ENCODE data around the gene L1CAM. TPM values are rescaled to one million over a fixed set of nuclear protein-coding genes. Genes with fewer than 3 reads are reported as not detected.

L1CAM gene
- total RNA-seq, 4 donors from 2014 or later: 3.0 to 12.9 (median 8.4) TPM

DNA sequence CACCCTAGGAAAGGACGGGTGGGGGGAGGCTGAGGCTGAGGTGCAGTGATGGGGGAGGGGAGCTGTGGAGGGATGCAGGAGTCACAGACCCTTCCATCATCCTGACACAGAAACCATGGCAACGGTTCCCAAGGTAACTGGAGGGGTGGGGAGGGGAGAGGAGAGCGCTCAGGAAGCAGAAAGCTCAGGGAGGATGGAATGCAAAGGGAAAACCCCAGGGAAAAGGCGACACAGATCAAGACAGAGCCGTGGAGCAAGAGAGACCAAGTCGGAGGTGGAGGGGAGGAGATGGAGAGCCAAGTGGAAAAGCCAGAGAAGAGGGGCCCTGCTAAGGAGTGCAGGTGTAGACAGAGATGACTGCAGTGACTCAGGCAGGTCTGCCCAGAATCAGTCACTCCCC, 14.5 kb downstream of the L1CAM start:
- no peak for TF ChIP-seq POLR2A (IDR thresholded peaks at IDR 0.05)
- TF ChIP-seq CTCF (IDR thresholded peaks at IDR 0.05): no peak
- 38 to 46% methylated on average over 6 of the region's 6 CpGs for WGBS, 2 donors
- intact Hi-C loops (cut with DNase I; ENCODE audit: low total_unique reads): no loop called here

GRCh38 chrX:153870791-153871360, 15.1 kb downstream of the L1CAM start:
- intact Hi-C loops (cut with DNase I; ENCODE audit: low total_unique reads): no loop called here
- TF ChIP-seq POLR2A (IDR thresholded peaks at IDR 0.05) (no peak), CTCF (IDR thresholded peaks at IDR 0.05) (no peak)
- WGBS, 2 donors: 56 to 67% methylated on average over 11 to 21 of the region's 21 CpGs
- no peak for DNase-seq (ENCODE audit: low spot score in 2 of 2)
- H3K4me3 ChIP-seq (ENCODE audit: low read depth, poor library complexity, severe bottlenecking): no peak overlapping the region

More for the DNA sequence above, 14.5 kb downstream of the L1CAM start:
- H3K4me3 ChIP-seq (ENCODE audit: low read depth, poor library complexity, severe bottlenecking): no peak overlapping the region
- DNase-seq (ENCODE audit: low spot score in 2 of 2): no peak

GRCh38 chrX:153870288-153870690, 15.7 kb downstream of the L1CAM start:
- WGBS, 2 donors: 90% methylated on average over 2 to 10 of the region's 11 CpGs
- DNase-seq (ENCODE audit: low spot score in 2 of 2): no peak
- intact Hi-C loops (cut with DNase I; ENCODE audit: low total_unique reads): no loop called here
- TF ChIP-seq CTCF (IDR thresholded peaks at IDR 0.05): no peak
- no peak for TF ChIP-seq POLR2A (IDR thresholded peaks at IDR 0.05)
- no peak overlapping the region for H3K4me3 ChIP-seq (ENCODE audit: low read depth, poor library complexity, severe bottlenecking)

DNA sequence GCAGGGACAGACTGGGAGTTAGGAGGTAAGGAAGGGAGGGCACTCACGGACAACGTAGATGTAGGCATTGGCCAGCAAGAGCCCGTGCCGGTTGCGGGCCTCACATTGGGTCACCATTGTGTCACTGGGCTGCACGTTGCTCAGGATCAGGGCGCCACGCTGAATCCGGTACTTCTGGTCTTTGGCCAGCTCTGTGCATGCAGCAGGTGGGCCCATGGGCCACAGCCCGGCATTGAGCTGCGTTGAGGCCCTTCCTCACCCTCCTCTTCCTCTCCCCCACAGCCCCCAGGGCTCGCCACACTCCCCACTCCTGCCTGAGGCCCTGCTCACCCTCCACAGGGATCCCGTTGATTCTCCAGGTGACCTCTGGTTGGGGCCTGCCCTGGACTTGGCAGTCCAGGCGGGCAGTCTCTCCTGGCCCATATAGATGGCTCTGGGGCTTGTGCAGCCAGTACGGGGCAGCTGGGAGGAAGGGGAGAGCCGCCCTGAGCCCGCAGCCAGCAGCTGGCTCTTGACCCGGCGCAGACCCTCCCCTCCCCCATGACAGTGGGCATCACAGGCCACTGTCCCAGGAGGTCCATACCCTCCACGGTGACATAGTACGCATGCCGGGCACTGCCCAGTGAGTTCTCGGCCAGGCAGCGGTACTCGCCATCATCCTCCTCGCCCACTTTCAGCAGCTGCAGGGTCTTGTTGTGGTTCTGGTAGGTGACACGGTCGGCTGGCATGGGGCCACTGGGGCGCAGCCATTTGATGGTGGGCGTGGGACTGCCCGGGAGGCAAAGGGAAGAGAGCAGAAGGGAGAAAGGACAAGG, 16.3 kb downstream of the L1CAM start:
- no peak overlapping the region for H3K4me3 ChIP-seq (ENCODE audit: low read depth, poor library complexity, severe bottlenecking)
- TF ChIP-seq CTCF (IDR thresholded peaks at IDR 0.05) (no peak), POLR2A (IDR thresholded peaks at IDR 0.05) (no peak)
- 88 to 93% methylated on average over 10 to 26 of the region's 31 CpGs for WGBS, 2 donors
- intact Hi-C loops (cut with DNase I; ENCODE audit: low total_unique reads): no loop called here
- no peak for DNase-seq (ENCODE audit: low spot score in 2 of 2)

DNA sequence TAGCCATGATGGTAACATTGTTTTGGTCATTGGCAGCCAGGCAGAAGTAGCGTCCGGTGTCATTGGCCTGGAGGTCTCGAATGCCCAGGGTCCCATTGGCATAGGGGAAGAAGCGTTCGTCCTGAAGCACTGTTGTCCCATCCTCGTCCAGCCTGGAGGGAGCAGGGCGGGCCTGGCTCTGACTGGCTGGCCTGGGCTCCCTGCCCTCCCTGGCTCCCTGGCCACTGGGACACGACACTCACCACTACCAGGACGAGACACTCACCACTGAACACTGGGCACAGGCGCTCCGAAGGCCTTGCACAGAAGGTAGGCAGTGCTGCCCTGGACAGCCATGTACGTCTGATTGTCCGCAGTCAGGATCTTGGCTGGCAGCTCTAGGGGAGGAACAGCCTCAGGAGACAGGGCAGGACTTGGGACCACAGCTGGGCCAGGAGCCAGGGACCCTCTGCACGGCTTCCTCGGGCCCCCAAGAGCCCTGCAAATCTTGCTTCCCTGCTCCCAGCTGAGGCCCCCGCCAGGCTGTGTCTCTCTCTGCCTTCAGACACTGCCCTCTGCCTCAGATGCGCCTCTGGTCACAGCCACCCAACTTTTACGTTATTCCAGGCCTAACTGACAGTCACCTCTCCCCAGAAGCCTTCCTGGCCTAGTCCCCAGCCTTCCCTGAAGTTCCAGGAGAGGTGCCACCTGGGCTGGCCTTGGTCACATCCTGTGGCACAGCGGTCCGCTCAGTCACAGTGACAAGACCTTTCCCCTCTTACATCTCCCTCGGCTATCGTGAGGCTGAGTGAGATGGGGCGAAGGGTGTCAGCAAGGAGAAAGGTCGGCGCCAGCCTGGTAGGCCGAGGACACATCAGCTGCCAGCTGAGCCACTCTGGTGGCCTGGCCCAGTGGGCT, 17.1 kb downstream of the L1CAM start:
- no peak for DNase-seq (ENCODE audit: low spot score in 2 of 2)
- WGBS, 2 donors: 82 to 91% methylated on average over 7 to 21 of the region's 26 CpGs
- no peak overlapping the region for H3K4me3 ChIP-seq (ENCODE audit: low read depth, poor library complexity, severe bottlenecking)
- TF ChIP-seq CTCF (IDR thresholded peaks at IDR 0.05) (no peak), POLR2A (IDR thresholded peaks at IDR 0.05) (no peak)
- intact Hi-C loops (cut with DNase I; ENCODE audit: low total_unique reads): no loop called here

Data from lower leg skin (tissue), 4 donors.